EH (cell line): Measurements from ENCODE around the gene OR2A2.
"Not testable (repeated sequence)": the region's sequence is repeated elsewhere in the genome, so short reads cannot be mapped to it uniquely, and the experiment has no call there.

Experiments
- DNase-seq: peaks from one replicate; pipeline ENCODE4 v3.0.0-alpha.2; 2015; ENCODE audit warnings: low read depth

The OR2A2 gene, protein sequence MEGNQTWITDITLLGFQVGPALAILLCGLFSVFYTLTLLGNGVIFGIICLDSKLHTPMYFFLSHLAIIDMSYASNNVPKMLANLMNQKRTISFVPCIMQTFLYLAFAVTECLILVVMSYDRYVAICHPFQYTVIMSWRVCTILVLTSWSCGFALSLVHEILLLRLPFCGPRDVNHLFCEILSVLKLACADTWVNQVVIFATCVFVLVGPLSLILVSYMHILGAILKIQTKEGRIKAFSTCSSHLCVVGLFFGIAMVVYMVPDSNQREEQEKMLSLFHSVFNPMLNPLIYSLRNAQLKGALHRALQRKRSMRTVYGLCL

DNA sequence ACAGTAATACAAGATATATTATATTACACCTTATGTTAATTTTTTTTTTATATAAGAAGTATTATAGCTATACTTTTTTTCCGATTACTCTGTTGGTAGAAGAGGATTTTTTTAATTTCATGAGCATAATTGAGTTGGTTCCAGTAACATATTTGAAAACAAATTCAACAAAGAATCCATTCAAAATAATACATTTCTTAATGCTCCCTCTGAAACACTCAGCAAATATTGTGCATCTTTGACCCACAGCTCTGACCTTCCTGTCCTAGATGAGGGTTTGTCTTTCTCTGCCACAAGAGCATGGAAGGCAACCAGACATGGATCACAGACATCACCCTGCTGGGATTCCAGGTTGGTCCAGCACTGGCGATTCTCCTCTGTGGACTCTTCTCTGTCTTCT, at the start of gene OR2A2:
Gene OR2A2 (plus strand): TSS at position 301 of the 400 bp plus-strand sequence. CDS start 0 bp downstream, at position 301.
- no peak for DNase-seq

- no peak for DNase-seq
Observed at GRCh38 chr7:144063710-144064109, 45.7 kb upstream of the OR2A2 start.

DNA sequence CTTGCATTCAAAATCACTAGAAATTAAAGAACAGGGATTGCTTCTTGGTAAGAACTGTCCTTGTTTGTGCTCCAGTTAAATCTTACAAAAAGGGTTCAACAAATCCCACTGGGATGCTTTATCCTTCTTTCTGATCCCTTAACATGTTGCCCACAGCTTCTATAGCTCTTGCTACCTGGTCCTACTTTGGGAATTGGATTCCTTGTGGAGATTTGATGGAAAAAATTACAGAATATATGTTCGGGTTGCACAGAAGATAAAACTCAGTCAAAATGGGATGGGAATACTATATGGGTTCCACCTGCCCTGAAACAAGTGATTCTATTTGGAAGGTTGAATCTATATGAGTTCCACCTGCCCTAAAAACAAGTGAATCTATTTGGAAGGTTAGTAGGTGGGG, 39.9 kb upstream of the OR2A2 start, which contains the start of gene OR2A25:
Gene OR2A25 (plus strand): TSS at position 301 of the 400 bp plus-strand sequence. CDS start 4,409 bp downstream, outside the sequence.
- DNase-seq = no peak

DNA sequence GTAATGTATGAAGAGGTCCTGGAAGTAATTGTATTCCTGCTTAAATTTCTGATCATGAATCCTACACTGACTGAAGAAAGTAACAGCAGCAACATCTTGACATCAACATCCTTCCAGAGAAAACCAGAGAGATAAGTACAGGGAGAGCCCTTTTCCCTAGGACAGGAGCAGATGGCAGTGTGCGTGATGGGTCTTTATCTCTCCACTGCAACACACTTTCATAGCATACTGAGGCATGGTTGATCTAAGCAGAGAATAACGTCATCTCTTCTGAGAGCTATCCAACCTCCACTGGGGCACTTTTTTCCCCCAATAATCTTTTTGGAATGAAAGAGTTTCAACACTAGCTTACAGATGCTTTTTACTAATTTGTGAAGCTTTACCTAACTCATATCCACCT, 39.4 kb upstream of the OR2A2 start:
- no peak for DNase-seq

- no peak for DNase-seq
Observed at GRCh38 chr7:144074374-144074773, 35.0 kb upstream of the OR2A2 start.

DNA sequence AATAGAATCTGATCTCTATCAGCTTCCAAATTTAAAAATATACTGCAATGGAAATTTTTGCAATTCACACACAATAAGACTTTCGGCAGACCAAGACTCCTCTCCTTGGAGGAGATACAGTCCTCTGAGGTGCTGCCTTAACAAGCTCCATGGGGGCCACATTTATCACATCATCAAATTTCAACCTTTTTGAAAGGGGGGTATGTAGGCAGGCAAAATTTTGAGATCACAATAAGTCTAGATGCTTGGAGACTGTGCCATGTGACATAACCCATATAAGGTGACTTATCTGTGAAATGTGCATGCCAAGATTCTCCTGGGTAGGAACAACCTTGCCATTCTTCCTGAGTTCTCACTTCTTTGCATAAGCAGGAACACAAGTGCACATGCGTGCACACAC, 23.4 kb upstream of the OR2A2 start, which contains the start of gene OR2A12:
Gene OR2A12 (plus strand): TSS at position 301 of the 400 bp plus-strand sequence. CDS start 8,830 bp downstream, outside the sequence.
- no peak for DNase-seq

- no peak for DNase-seq
Observed at GRCh38 chr7:144086730-144087129, 22.7 kb upstream of the OR2A2 start.

DNA sequence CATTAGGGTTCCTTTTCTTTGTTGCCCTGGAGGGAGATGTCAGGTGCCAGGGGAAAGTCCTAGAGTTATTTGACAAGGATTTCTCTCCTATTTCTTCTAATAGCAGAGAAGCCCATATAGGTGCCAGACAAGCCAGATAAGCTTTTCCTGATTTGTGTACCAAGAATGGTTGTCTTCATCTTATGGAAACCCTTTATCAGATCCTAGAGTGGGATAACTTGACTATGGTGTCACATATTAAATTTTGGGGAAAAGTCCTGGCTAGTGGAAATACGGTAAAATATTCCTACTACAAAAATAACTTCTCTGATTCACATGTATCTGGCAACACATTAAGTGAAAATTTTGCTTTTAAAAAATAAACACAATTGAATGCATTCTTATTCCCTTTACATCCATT, 22.2 kb upstream of the OR2A2 start:
- DNase-seq = no peak

- DNase-seq = no peak
Observed at GRCh38 chr7:144090667-144091066, 18.7 kb upstream of the OR2A2 start.

DNA sequence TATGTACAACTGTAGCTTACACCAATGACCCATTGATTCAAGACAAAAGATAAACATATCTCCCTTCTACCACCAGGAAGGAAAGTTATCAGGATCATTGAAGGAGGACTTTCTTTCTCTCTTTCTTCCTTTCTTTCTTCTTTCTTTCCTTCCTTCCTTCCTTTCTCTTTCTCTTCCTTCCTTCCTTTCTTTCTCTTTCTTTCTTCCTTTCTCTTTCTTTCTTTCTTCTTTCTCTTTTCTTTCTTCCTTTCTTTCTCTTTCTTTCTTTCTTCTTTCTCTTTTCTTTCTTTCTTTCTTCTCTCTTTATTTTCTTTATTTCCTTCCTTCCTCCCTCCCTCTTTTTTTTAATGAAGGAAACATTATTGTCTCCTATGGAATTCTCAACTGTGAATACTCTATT, 10.6 kb upstream of the OR2A2 start:
- DNase-seq = no peak

DNA sequence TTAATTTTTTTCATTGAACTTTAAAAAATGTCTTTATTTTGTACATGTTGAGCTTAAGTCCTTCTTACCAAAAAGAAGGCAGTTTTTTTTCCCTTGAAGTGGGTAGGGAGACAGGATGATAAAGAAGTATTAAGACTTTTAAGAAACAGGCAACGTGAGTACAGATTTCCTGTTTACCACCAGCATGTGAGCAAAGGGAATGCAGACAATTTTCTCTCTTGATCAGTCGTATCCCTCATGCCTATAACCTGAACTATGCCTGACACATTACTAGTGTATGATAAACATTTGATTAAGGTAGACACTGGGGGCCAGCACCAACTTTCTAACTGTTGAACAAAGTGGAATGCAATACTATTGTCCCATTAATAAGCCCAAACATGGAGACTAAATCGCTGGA, 8.8 kb upstream of the OR2A2 start:
- DNase-seq = no peak

- DNase-seq = no peak
Observed at GRCh38 chr7:144102041-144102440, 7.3 kb upstream of the OR2A2 start.

- DNase-seq = no peak
Observed at GRCh38 chr7:144105211-144105610, 4.2 kb upstream of the OR2A2 start.

DNA sequence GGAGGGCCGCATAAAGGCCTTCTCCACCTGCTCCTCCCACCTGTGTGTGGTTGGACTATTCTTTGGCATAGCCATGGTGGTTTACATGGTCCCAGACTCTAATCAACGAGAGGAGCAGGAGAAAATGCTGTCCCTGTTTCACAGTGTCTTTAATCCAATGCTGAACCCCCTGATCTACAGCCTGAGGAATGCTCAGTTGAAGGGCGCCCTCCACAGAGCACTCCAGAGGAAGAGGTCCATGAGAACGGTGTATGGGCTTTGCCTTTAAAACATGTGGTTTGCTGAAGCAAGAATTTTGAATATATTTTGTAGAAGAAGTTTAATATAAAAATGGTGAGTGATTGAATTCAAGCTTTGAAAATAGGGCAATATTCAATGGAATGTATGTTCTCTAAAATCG, 889 bp downstream of the OR2A2 start:
- DNase-seq = no peak

DNA sequence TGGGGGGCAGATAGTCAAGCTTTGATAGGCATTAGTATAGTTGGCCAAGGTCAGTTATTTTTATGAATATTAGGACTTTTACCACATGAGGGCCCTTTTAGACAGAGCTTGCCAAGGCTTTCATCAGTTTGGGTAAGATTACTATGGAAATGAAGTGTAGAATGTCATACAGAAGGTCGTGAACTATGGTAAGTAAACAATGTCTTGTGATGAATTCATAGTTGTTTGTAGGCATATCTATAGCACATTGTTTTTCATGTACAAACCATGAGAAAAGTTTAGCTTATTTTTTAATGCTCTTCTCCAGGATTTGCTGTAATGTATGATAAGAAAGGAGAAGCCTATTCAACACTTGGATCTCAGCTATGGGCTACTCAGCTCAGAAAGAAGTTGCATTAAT, 4.3 kb downstream of the OR2A2 start:
- DNase-seq = no peak

DNA sequence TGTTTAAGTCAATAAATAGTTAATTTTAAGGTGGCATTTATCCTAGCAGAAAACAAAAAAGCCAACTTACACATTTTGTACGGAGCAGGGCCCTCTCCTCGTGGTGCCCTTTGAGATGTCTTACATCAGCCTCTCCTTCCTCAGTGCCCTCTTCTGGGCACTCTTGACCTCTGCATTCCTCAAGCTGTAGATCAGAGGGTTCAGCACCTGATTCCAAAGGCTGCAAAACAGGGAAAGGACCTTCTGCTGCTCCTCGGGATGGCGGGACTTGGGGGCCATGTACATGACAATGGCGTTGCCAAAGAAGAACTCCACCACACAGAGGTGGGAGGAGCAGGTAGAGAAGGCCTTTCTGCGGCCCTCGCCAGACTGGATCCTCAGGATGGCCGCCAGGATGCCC, 9.0 kb downstream of the OR2A2 start:
- DNase-seq = no peak

- no peak for DNase-seq
Observed at GRCh38 chr7:144122876-144123275, 13.5 kb downstream of the OR2A2 start, which contains the start of gene OR2A14. Gene OR2A14 (plus strand): TSS chr7:144123176. CDS start chr7:144129113, 5,937 bp downstream.

GRCh38 chr7:144127714-144128334, 18.4 kb downstream of the OR2A2 start:
- DNase-seq = peak; percentile 74

GRCh38 chr7:144129601-144130000, 20.2 kb downstream of the OR2A2 start:
- not testable (repeated sequence) for DNase-seq

GRCh38 chr7:144130730-144131129, 21.3 kb downstream of the OR2A2 start:
- DNase-seq = no peak

GRCh38 chr7:144132262-144132661, 22.9 kb downstream of the OR2A2 start:
- DNase-seq = no peak

DNA sequence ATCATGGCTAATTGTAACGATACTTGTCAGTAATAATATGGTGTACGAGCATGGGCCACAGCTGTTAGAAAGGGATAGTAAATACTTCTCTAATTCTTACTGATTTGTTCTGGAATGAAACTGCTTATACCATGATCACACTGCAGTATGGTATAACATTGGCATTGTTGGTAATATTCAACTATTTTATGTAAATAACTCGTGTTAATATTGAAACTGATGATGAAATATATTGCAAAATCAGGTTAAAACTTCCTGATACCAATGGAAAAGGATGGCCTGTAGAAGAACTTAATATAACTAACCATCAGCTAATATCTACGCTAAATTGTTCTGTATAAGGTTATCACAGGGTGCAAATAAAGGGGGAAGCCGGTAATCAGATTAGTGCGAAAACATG, 23.9 kb downstream of the OR2A2 start:
- no peak for DNase-seq

DNA sequence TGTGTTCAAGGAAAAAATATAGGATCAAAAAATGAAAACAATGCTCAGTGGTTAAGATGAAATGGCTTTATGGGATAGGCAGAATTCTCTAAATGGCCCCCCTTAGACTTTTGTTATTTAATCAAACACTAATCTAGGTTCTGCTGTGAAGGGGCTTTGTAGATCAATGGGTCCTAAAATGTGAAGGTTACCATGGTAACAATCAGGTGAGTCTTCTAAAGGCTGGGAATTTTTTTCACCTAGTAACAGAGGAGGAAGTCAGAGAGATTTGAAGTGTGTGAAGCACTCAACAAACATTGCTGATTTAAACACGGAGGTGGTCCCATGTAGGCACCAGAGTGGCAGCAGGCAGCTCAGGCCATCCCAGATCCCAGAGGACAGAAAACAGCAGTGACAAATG, 24.7 kb downstream of the OR2A2 start:
- no peak for DNase-seq
